IPS-18a (cell line): ENCODE measurements around the gene EML3.
"Not testable (repeated sequence)": the region's sequence is repeated elsewhere in the genome, so short reads cannot be mapped to it uniquely, and the experiment has no call there.

Source experiments
- H3K27ac ChIP-seq: one replicate; pipeline ENCODE4 v1.5.1; 2013; ENCODE audit warnings: low read length
- H3K27me3 ChIP-seq: one replicate; pipeline ENCODE4 v1.6.1; 2013; ENCODE audit warnings: mild to moderate bottlenecking, low read length; ENCODE audit not compliant: control insufficient read depth, insufficient read depth
- H3K36me3 ChIP-seq: one replicate; pipeline ENCODE4 v1.6.1; 2013; ENCODE audit warnings: low read depth, low read length; ENCODE audit not compliant: control insufficient read depth
- H3K4me1 ChIP-seq: one replicate; pipeline ENCODE4 v1.6.1; 2013; ENCODE audit warnings: low read depth, low read length; ENCODE audit not compliant: control insufficient read depth
- H3K4me3 ChIP-seq: one replicate; pipeline ENCODE4 v1.5.1; 2013; ENCODE audit warnings: low read length
- H3K9ac ChIP-seq: one replicate; pipeline ENCODE4 v1.6.1; 2013; ENCODE audit warnings: mild to moderate bottlenecking, low read length, moderate library complexity
- H3K9me3 ChIP-seq: one replicate; pipeline ENCODE4 v1.6.1; 2013; ENCODE audit warnings: low read depth, low read length; ENCODE audit not compliant: control insufficient read depth

The EML3 gene

DNA sequence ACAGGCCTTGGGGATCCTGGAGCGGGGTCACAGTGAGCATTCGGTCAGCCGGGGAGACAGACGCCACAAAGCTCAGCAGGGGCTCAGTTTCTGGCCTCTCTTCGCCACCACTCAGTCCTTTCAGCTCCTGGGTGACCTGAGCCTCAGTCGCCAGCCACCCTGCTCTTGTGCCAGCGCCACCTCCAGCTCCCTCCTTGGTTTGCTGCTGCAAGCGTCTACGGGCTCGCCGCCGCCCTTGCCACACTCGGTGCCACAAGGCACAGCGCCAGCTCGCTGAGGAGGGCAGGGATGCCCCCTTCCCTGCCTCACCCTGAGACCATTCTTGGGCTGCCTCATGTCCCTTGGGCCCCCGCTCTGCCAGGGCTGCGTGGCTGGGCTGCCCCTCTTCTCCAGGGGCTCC lies 37.4 kb downstream of the EML3 start:
- Histone ChIP-seq H3K4me3 (peak overlapping the region; percentile 93), H3K27me3 (no peaks in the 10 kb centered on the region), H3K9me3 (no peaks in the 10 kb centered on the region), H3K4me1 (peaks cover 7% of the 10 kb centered on the region), H3K9ac (peak overlapping the region; percentile 76), H3K36me3 (peaks cover 53% of the 10 kb centered on the region), H3K27ac (no peak overlapping the region)

DNA sequence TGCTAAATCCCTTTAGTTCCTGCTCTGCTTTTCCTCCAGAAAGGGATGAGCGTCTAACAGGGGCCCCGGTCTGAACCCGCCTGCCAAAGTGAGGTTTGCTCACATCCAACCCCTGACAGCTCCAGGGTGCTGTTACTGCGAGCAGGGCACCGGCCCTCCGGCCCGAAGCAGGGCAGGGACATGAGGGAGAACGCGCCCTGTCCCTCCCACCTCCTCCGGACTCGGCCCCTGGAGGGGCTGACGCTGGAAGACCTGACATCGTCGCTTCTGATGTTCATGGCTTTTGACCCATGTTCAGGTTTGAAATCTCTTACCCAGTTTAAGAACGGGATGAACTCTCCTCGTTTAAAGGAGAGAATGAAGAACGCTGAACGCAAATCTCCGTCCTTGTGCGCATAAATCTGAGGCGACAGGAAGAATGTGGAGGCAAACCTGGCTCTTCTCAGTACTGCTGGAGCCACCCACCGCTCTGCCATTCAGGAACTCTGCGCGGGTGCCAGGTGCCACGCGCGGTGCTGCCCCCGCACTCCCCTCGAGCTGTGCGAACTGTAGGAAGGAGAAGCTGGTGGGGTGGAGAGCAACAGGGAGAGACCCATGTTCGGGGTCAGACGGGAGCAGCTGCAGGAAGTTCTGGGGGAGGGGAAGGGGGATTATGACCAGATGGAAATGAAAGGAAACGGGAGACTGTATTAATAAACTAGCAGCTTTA lies 38.1 kb downstream of the EML3 start:
- peaks cover 59% of the 10 kb centered on the region for H3K36me3 ChIP-seq
- H3K27ac ChIP-seq = peak overlapping the region; percentile 44
- no peaks in the 10 kb centered on the region for H3K9me3 ChIP-seq
- H3K9ac ChIP-seq = peak overlapping the region; percentile 76
- peak overlapping the region; percentile 93 for H3K4me3 ChIP-seq
- H3K4me1 ChIP-seq = peaks cover 7% of the 10 kb centered on the region
- H3K27me3 ChIP-seq = no peaks in the 10 kb centered on the region

DNA sequence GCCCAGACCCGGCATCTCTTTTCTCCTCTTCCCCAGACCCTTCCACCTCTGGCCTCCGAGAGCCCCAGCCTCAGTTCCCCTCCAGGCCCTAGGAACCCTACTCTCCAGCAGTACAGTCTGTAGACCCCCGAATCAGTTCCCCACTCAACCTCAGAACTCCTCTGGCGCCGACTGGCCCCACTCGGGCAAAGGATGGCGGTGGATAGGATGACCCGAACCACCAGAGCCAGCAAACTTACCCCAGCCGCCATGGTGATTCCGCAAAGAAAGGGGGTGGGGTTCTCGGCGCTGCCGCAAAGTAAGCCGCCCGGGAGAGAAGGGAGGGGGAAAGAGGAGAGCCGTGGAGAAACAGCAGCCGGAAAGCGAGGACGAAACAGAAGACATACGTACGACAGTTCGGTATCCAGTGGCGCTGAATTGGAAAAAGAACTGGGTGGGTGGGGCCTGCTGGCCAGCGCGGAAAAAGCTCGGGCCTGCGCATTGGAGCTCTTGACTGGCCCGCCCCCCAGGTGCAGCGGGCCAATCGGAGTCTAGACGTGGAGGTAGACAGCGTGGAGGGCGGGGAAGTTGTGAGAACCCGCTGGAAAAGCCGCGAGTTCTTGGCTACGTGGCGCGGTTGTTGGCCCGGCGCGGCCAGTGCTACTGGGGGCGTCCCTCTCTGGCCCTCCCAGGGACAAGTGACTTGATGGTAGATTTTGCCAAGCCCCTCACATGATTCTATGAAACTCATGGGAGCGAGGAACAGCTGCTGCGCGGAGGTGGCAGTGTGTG lies 38.8 kb downstream of the EML3 start, which contains the start of gene EEF1G:
EEF1G (minus strand) TSS at position 300 of the 771 bp plus-strand sequence; CDS start at position 251, 49 bp downstream.
- H3K27ac ChIP-seq = peak within 1 kb of the TSS; percentile 79
- peak within 1 kb of the TSS; percentile 93 for H3K4me3 ChIP-seq
- peaks cover 60% of the 10 kb centered on the region for H3K36me3 ChIP-seq
- peak within 1 kb of the TSS; percentile 91 for H3K9ac ChIP-seq
- no peaks in the 10 kb centered on the region for H3K9me3 ChIP-seq
- H3K4me1 ChIP-seq = peaks cover 7% of the 10 kb centered on the region
- H3K27me3 ChIP-seq = no peaks in the 10 kb centered on the region

DNA sequence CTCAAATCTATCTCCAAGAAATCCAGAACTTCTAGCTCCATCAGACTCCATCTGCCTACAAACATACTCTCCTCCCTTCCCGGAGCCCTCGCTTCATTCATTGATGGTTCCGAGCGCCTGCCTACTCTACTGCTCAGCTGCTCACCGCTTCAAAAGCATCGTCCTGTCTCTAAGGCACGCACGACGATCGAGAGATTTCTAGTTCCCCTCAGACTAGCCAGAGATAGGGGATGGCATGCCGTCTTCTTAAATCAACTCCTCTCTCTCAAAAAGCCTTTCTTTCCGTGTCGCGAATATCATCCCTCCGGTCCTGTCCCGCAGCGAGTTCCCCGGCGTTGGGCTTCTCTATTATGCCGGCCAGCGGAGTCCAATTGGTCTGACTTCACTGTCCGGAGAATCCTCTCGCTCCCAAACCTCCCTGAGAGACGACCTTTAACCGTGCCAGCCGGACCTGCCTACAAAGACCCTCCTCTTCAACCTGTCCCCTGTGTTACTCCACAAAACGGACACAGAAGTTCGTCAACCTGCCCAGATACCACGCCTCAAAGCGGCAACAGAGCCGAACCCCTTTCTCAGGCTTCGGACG lies 39.5 kb downstream of the EML3 start:
- Histone ChIP-seq H3K9me3 (no peaks in the 10 kb centered on the region), H3K9ac (peak overlapping the region; percentile 91), H3K4me1 (peaks cover 7% of the 10 kb centered on the region), H3K4me3 (peak overlapping the region; percentile 93), H3K27ac (peak overlapping the region; percentile 79), H3K36me3 (peaks cover 59% of the 10 kb centered on the region), H3K27me3 (no peaks in the 10 kb centered on the region)

DNA sequence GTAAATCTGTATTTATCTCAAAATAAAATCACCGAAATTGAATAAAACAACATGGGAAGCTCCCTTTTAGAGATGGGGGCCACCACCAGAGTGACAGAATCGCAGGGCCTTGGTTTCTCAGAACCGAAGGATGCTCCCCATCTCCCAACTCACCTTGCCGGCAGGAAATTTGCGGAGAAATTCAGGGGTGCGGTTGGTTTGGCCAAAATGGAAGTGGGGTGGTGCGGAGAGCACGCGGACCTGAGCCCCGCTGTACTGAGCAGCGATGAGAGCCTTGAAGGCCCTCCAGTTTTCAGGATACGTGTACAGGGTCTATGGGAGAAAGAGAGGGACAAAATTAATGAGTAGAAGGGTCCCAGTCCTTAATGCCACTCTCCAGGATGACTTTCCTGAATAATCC lies 40.1 kb downstream of the EML3 start:
- no peaks in the 10 kb centered on the region for H3K9me3 ChIP-seq
- peaks cover 7% of the 10 kb centered on the region for H3K4me1 ChIP-seq
- H3K27ac ChIP-seq = no peak overlapping the region
- H3K9ac ChIP-seq = peak overlapping the region; percentile 91
- H3K36me3 ChIP-seq = peaks cover 61% of the 10 kb centered on the region
- H3K4me3 ChIP-seq = peak overlapping the region; percentile 93
- H3K27me3 ChIP-seq = no peaks in the 10 kb centered on the region

DNA sequence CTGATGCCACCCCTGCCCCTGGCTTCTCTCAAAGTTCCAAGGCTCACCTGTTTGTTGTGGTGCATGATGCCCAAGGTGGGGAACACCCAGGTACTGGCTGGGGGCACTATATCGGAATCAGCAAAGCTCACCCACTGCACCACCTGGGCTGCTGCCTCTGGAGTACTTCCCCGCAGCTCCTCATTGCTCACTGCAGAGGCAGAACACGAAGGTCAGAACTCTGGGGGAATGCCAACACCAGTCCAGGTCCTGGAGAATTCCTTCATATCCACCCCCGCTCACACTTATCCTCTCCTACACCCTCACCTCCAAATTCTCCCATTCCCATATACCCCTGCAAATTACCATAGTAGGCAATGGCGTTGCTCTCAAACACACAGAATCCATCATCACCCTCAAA lies 41.1 kb downstream of the EML3 start:
- H3K4me1 ChIP-seq, H3K9ac ChIP-seq, H3K9me3 ChIP-seq, H3K27me3 ChIP-seq, H3K27ac ChIP-seq, H3K4me3 ChIP-seq: not testable (repeated sequence)
- peaks cover 61% of the 10 kb centered on the region for H3K36me3 ChIP-seq

DNA sequence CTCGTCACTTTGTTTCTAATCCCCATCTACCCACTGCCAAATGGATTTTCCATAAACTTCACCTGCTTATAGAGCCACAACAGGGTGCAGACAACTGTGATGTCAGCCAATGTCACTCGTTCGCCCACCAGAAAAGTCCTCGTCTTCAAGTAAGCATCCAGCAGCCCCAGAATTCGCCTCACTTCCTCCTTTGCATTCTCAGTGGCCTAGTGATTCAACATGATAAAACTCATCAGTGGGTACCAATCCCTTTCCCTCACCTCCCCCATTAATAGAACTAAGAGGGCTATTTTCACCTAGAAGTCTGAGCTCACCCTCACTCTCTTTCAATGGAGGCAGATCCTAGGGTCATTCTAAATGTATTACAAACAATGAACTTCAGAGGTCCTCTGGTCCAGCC lies 41.7 kb downstream of the EML3 start:
- H3K9me3 ChIP-seq, H3K4me3 ChIP-seq, H3K27ac ChIP-seq, H3K27me3 ChIP-seq, H3K4me1 ChIP-seq, H3K9ac ChIP-seq: not testable (repeated sequence)
- H3K36me3 ChIP-seq = peaks cover 64% of the 10 kb centered on the region

DNA sequence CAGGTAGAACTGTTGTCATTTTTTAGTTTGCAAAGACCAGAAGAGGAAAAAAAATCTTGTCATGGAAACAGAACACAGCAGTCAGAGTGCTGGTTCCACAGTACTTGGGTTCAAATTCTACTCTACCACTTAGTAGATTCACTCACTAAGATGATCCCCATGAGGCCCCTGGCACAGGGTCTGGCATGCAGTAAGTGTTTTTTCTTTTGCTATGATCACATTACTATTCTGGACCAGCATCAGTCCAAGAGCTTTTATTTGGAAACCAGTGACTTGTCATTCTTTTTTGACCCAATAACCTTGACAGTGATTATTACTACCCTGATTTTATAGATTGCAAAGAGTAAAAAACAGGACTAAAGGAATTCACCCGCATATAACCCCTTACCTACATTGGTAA lies 43.0 kb downstream of the EML3 start:
- Histone ChIP-seq H3K9ac (no peak overlapping the region), H3K36me3 (peaks cover 76% of the 10 kb centered on the region), H3K27me3 (no peaks in the 10 kb centered on the region), H3K4me3 (no peak overlapping the region), H3K27ac (no peak overlapping the region), H3K9me3 (no peaks in the 10 kb centered on the region), H3K4me1 (peaks cover under 1% of the 10 kb centered on the region)

DNA sequence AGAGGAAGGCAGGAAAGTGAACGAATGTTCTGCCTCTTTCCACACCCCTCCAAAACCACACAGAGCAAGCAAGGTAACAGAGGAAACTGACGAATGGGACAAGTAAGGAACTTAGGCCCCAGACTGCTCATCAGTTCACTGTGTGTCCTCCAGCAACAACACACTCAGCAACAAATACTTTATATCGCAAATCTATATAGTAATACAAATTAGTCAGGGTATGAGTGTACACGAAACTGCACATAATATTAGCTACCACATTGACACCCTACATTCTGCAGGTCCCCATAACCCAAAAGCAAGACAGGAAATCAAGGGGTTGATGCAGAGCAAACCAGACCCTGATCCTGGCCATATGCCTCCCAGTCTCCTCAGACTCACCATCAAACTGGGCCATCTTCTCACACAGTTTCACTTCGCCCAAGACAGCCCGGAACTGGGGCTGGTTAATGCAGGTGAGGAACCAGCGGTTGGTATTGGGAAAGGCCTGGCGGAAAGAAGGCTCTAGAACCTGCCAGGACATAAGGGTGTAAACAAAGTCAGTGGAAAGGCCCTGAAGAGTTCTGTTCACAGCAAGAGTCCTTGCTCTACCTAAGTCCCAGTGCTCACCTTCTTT lies 45.4 kb downstream of the EML3 start:
- Histone ChIP-seq H3K9me3 (no peaks in the 10 kb centered on the region), H3K36me3 (peaks cover 83% of the 10 kb centered on the region), H3K27me3 (no peaks in the 10 kb centered on the region), H3K27ac (no peak overlapping the region), H3K9ac (no peak overlapping the region), H3K4me3 (no peak overlapping the region), H3K4me1 (no peaks in the 10 kb centered on the region)

DNA sequence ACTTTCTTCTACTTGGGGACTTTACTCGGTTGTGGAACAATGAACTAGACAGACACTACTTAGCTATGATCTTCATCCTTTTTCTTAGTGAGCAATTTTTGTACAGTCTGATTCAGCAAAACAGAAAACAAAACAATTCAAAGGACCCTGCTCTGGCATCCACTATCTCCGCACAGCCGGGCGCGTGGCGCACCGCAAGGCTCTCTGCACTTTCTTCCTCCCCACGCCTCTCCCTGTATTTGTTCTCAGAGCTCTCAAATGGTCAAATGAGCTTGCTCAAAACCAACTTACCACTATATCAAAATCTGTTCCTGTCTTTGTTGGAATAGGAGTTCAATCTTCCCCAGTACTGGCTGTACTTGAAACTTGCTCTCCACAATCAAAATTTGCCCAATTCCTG lies 46.3 kb downstream of the EML3 start:
- H3K4me3 ChIP-seq = no peak overlapping the region
- H3K4me1 ChIP-seq = no peaks in the 10 kb centered on the region
- H3K9me3 ChIP-seq = no peaks in the 10 kb centered on the region
- no peaks in the 10 kb centered on the region for H3K27me3 ChIP-seq
- no peak overlapping the region for H3K9ac ChIP-seq
- H3K27ac ChIP-seq = no peak overlapping the region
- peaks cover 74% of the 10 kb centered on the region for H3K36me3 ChIP-seq

DNA sequence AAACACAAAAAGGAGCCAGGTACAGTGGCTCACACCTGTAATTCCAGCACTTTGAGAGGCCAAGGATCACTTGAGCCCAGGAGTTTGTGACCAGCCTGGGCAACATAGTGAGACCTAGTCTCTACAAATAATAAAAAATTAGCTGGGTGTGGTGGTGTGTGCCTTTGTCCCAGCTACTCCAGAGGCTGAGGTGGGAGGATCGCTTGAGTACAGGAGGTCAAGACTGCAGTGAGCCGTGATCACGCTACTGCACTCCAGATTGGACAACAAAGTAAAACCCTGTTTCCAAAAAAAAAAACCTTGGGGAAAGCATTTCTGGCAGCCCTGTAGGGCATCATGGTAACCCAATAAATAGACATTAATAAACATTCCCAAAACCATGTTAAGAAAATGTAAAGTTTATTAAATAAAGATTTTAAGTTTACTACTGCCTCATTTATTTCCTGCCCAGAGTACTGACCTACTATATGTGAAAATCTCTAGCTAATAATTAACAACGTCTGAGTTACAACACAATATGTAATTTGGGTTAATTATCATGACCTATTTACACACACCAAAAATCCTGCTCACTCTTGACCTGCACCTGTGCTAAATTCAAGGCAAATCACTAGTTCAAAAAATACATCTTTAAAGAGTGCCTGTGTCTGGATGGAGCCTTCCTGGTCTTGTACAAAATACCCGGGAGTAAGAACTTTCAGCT lies 47.3 kb downstream of the EML3 start:
- peaks cover 73% of the 10 kb centered on the region for H3K36me3 ChIP-seq
- no peak overlapping the region for H3K27ac ChIP-seq
- H3K9me3 ChIP-seq = no peaks in the 10 kb centered on the region
- H3K4me1 ChIP-seq = peaks cover 8% of the 10 kb centered on the region
- H3K27me3 ChIP-seq = no peaks in the 10 kb centered on the region
- no peak overlapping the region for H3K9ac ChIP-seq
- no peak overlapping the region for H3K4me3 ChIP-seq
